SU-DHL-6 (cell line): ENCODE measurements around the gene PPP2R2B.

Experiments
- H2AFZ ChIP-seq: fragments of 200-600 bp; sonication (generic); 2 replicates; pipeline ENCODE4 v1.6.1; 2014; ENCODE audit warnings: low read depth, mild to moderate bottlenecking, moderate library complexity, mixed read lengths, antibody characterized with exemption, low read length; ENCODE audit not compliant: severe bottlenecking
- H3F3A ChIP-seq: fragments of 200-600 bp; shearing (Covaris generic); 2 replicates; pipeline ENCODE4 v1.6.0; 2016; ENCODE audit warnings: antibody characterized with exemption, mild to moderate bottlenecking; ENCODE audit not compliant: insufficient read depth
- H3K27ac ChIP-seq: fragments of 200-600 bp; sonication (generic); 2 replicates; pipeline ENCODE4 v1.5.1; 2016; ENCODE audit warnings: low read depth, mild to moderate bottlenecking, low read length, moderate library complexity, mixed read lengths
- H3K27me3 ChIP-seq: fragments of 200-600 bp; sonication (generic), shearing (Covaris generic); 2 replicates; pipeline ENCODE4 v1.6.0; 2014; ENCODE audit warnings: mild to moderate bottlenecking, low read length
- H3K36me3 ChIP-seq: fragments of 200-600 bp; sonication (generic); 2 replicates; pipeline ENCODE4 v1.6.1; 2014; ENCODE audit warnings: mild to moderate bottlenecking, low read length, mixed read lengths
- H3K4me2 ChIP-seq: fragments of 300-600, 200-600 bp; shearing (Covaris generic), sonication (generic); 2 replicates; pipeline ENCODE4 v1.6.0; 2014; ENCODE audit warnings: low read length, low read depth, mild to moderate bottlenecking; ENCODE audit not compliant: poor library complexity, severe bottlenecking
- H3K4me3 ChIP-seq: fragments of 200-600 bp; sonication (generic); 2 replicates; pipeline ENCODE4 v1.5.1; 2014; ENCODE audit warnings: antibody characterized with exemption, low read length, mild to moderate bottlenecking, mixed read lengths; ENCODE audit not compliant: insufficient read depth, poor library complexity, severe bottlenecking
- H3K79me2 ChIP-seq: fragments of 200-600 bp; sonication (generic); 2 replicates; pipeline ENCODE4 v1.6.1; 2014; ENCODE audit warnings: mild to moderate bottlenecking, low read length, moderate library complexity; ENCODE audit not compliant: insufficient read depth
- H3K9ac ChIP-seq: fragments of 200-600 bp; sonication (generic); 2 replicates; pipeline ENCODE4 v1.7.0; 2014; ENCODE audit warnings: mild to moderate bottlenecking, low read length
- H3K9me2 ChIP-seq: fragments of 200-600 bp; sonication (generic); replicated peaks from 2 replicates; pipeline ENCODE4 v1.6.1; 2014; ENCODE audit warnings: low read length; ENCODE audit not compliant: insufficient read depth
- H3K9me3 ChIP-seq: fragments of 200-600 bp; sonication (generic); 2 replicates; pipeline ENCODE4 v1.6.1; 2014; ENCODE audit warnings: low read length, mixed read lengths; ENCODE audit not compliant: insufficient read depth
- H4K20me1 ChIP-seq: fragments of 200-600 bp; sonication (generic); 2 replicates; pipeline ENCODE4 v1.6.1; 2014; ENCODE audit warnings: low read depth, mild to moderate bottlenecking, antibody characterized with exemption, low read length, moderate library complexity, mixed read lengths
- CTCF ChIP-seq: fragments of 200-600 bp; sonication (generic); IDR thresholded peaks from one replicate; pipeline ENCODE4 v1.5.1; 2017; ENCODE audit warnings: antibody characterized with exemption, mild to moderate bottlenecking, low read length, moderate library complexity; ENCODE audit not compliant: insufficient read depth, poor library complexity, severe bottlenecking
- EZH2phosphoT487 ChIP-seq: fragments of 200-600 bp; sonication (generic), shearing (Covaris generic); conservative IDR thresholded peaks from 2 replicates; pipeline ENCODE4 v1.6.1; 2018; ENCODE audit warnings: mild to moderate bottlenecking, antibody characterized with exemption, low read length, moderate library complexity, mixed read lengths

Gene PPP2R2B

GRCh38 chr5:146906803-146907202 is 28.2 kb upstream of the PPP2R2B start:
- Histone ChIP-seq H3K9ac (no peak overlapping the region), H3K79me2 (no peaks in the 10 kb centered on the region), H3K27me3 (no peaks in the 10 kb centered on the region), H3K9me3 (no peaks in the 10 kb centered on the region), H3K36me3 (no peaks in the 10 kb centered on the region), H3K4me2 (no peak overlapping the region), H3K9me2 (no peaks in the 10 kb centered on the region), H4K20me1 (no peaks in the 10 kb centered on the region), H3K4me3 (no peak overlapping the region), H3F3A (no peaks in the 10 kb centered on the region), H2AFZ (no peak overlapping the region), H3K27ac (no peak overlapping the region)
- no peak for TF ChIP-seq EZH2phosphoT487
- TF ChIP-seq CTCF, result no peak

GRCh38 chr5:146904890-146905289 is 26.3 kb upstream of the PPP2R2B start:
- no peak overlapping the region for H3K4me2 ChIP-seq
- no peak for TF ChIP-seq EZH2phosphoT487
- TF ChIP-seq CTCF, result no peak
- H3K9ac ChIP-seq, result no peak overlapping the region
- no peaks in the 10 kb centered on the region for H3K79me2 ChIP-seq
- no peaks in the 10 kb centered on the region for H3K27me3 ChIP-seq
- no peaks in the 10 kb centered on the region for H3K36me3 ChIP-seq
- no peaks in the 10 kb centered on the region for H3F3A ChIP-seq
- H3K27ac ChIP-seq, result no peak overlapping the region
- no peak overlapping the region for H2AFZ ChIP-seq
- H3K9me3 ChIP-seq, result no peaks in the 10 kb centered on the region
- H3K4me3 ChIP-seq, result no peak overlapping the region
- H4K20me1 ChIP-seq, result no peaks in the 10 kb centered on the region
- no peaks in the 10 kb centered on the region for H3K9me2 ChIP-seq

- TF ChIP-seq EZH2phosphoT487 (no peak), CTCF (no peak)
- H3K9me3 ChIP-seq, result no peaks in the 10 kb centered on the region
- no peak overlapping the region for H3K4me2 ChIP-seq
- H3K79me2 ChIP-seq, result no peaks in the 10 kb centered on the region
- no peaks in the 10 kb centered on the region for H3K9me2 ChIP-seq
- H3F3A ChIP-seq, result no peaks in the 10 kb centered on the region
- no peaks in the 10 kb centered on the region for H3K27me3 ChIP-seq
- no peak overlapping the region for H3K4me3 ChIP-seq
- H4K20me1 ChIP-seq, result no peaks in the 10 kb centered on the region
- H3K36me3 ChIP-seq, result no peaks in the 10 kb centered on the region
- no peak overlapping the region for H3K27ac ChIP-seq
- no peak overlapping the region for H2AFZ ChIP-seq
- no peak overlapping the region for H3K9ac ChIP-seq
These were observed 25.2 kb upstream of the PPP2R2B start for GRCh38 chr5:146903789-146904188.

- Histone ChIP-seq H3K27me3 (no peaks in the 10 kb centered on the region), H3K36me3 (no peaks in the 10 kb centered on the region), H4K20me1 (no peaks in the 10 kb centered on the region), H3K4me3 (no peak overlapping the region), H3K27ac (no peak overlapping the region), H3K4me2 (no peak overlapping the region), H2AFZ (no peak overlapping the region), H3F3A (no peaks in the 10 kb centered on the region), H3K79me2 (no peaks in the 10 kb centered on the region), H3K9ac (no peak overlapping the region), H3K9me3 (no peaks in the 10 kb centered on the region), H3K9me2 (no peaks in the 10 kb centered on the region)
- TF ChIP-seq EZH2phosphoT487 (no peak), CTCF (no peak)
These were observed 23.9 kb upstream of the PPP2R2B start for GRCh38 chr5:146902471-146902870.
